GM21619 (cell line): Measurements from ENCODE around the gene AK9.

Experiments used
- ATAC-seq: cut with Tn5 transposase; IDR thresholded peaks from one replicate; pipeline ENCODE4 v1.9.1; 2021; ENCODE audit not compliant: unreplicated experiment

The AK9 gene

GRCh38 chr6:109460161-109460829 is 230.7 kb downstream of the AK9 start:
- no peak for ATAC-seq

GRCh38 chr6:109458774-109459531 is 232.0 kb downstream of the AK9 start:
- ATAC-seq, result peak; percentile 26

- no peak for ATAC-seq
These were observed 233.4 kb downstream of the AK9 start for GRCh38 chr6:109457562-109457996.

- no peak for ATAC-seq
These were observed 234.1 kb downstream of the AK9 start for GRCh38 chr6:109456710-109457561.

- ATAC-seq, result peak; percentile 2
These were observed 234.9 kb downstream of the AK9 start for GRCh38 chr6:109456111-109456583.

- peak; percentile 39 for ATAC-seq
These were observed 235.4 kb downstream of the AK9 start, which contains the start of gene MICAL1 for GRCh38 chr6:109455437-109456110. MICAL1 (minus strand) TSS chr6:109455772; CDS start chr6:109454196, 1,576 bp downstream.

- peak; percentile 31 for ATAC-seq
These were observed 236.2 kb downstream of the AK9 start for GRCh38 chr6:109454496-109455436.

- ATAC-seq, result no peak
These were observed 237.2 kb downstream of the AK9 start for GRCh38 chr6:109453594-109454495.

GRCh38 chr6:109453156-109453555 is 237.8 kb downstream of the AK9 start:
- no peak for ATAC-seq

- no peak for ATAC-seq
These were observed 238.8 kb downstream of the AK9 start for GRCh38 chr6:109452181-109452580.

- ATAC-seq, result no peak
These were observed 239.6 kb downstream of the AK9 start for GRCh38 chr6:109451376-109451775.

- ATAC-seq, result no peak
These were observed 240.2 kb downstream of the AK9 start for GRCh38 chr6:109450801-109451200.

- ATAC-seq, result no peak
These were observed 241.0 kb downstream of the AK9 start for GRCh38 chr6:109449795-109450673.

- no peak for ATAC-seq
These were observed 241.8 kb downstream of the AK9 start for GRCh38 chr6:109449064-109449794.

GRCh38 chr6:109448615-109449014 is 242.4 kb downstream of the AK9 start:
- ATAC-seq, result no peak

- ATAC-seq, result no peak
These were observed 243.0 kb downstream of the AK9 start for GRCh38 chr6:109447878-109448555.
